Liver (tissue), 9 donors: Measurements from ENCODE around the gene ZMYND10. TPM values are rescaled to one million over a fixed set of nuclear protein-coding genes. Genes with fewer than 3 reads are reported as not detected.

Experiments
- DNase-seq: peaks from one replicate; pipeline ENCODE4 v3.0.0-alpha.2; 2017; ENCODE audit warnings: low spot score
- H3K27ac ChIP-seq, 2 donors: one replicate each; pipeline ENCODE4 v1.7.0; 2013; ENCODE audit warnings: inconsistent platforms in 2 of 2, low read length in 2 of 2, control low read depth in 1 of 2, low read depth in 1 of 2, mild to moderate bottlenecking in 1 of 2
- H3K27me3 ChIP-seq, 4 donors: one replicate each; pipeline versions ENCODE4 v1.6.1 to v1.7.0; 2013; ENCODE audit warnings: low read length in 3 of 4, inconsistent platforms in 1 of 4, mild to moderate bottlenecking in 1 of 4, moderate library complexity in 1 of 4; ENCODE audit not compliant: control insufficient read depth in 4 of 4, insufficient read depth in 4 of 4
- H3K36me3 ChIP-seq, 4 donors: one replicate each; pipeline versions ENCODE4 v1.6.1 to v1.7.0; 2013; ENCODE audit warnings: low read length in 3 of 4, mild to moderate bottlenecking in 3 of 4, low read depth in 1 of 4, moderate library complexity in 1 of 4; ENCODE audit not compliant: control insufficient read depth in 4 of 4, insufficient read depth in 3 of 4
- H3K4me1 ChIP-seq, 4 donors: one replicate each; pipeline versions ENCODE4 v1.6.1 to v1.7.0; 2013; ENCODE audit warnings: low read length in 3 of 4, mild to moderate bottlenecking in 3 of 4, moderate library complexity in 1 of 4; ENCODE audit not compliant: control insufficient read depth in 4 of 4, insufficient read depth in 4 of 4
- H3K4me3 ChIP-seq, 3 donors: one replicate each; pipeline versions ENCODE4 v1.6.1 to v1.7.0; 2013; ENCODE audit warnings: low read length in 3 of 3, control low read depth in 1 of 3, low read depth in 1 of 3, mild to moderate bottlenecking in 1 of 3
- H3K9ac ChIP-seq, 2 donors: one replicate each; pipeline ENCODE4 v1.7.0; 2013; ENCODE audit warnings: low read length in 2 of 2, mild to moderate bottlenecking in 2 of 2, moderate library complexity in 2 of 2, control low read depth in 1 of 2, low read depth in 1 of 2
- H3K9me3 ChIP-seq, 4 donors: one replicate each; pipeline versions ENCODE4 v1.6.1 to v1.7.0; 2013; ENCODE audit warnings: low read length in 3 of 4; ENCODE audit not compliant: control insufficient read depth in 4 of 4
- ATF3 ChIP-seq: IDR thresholded peaks from 2 replicates; pipeline ENCODE4 v1.6.1; 2016; ENCODE audit warnings: antibody characterized with exemption
- CTCF ChIP-seq: fragments of 150-350 bp; IDR thresholded peaks from 2 replicates; pipeline ENCODE4 v1.5.1; 2017; ENCODE audit warnings: improper control_type of control experiment, low read depth, low read length; ENCODE audit not compliant: missing input control
- EGR1 ChIP-seq, 2 donors: IDR thresholded peaks; 2 replicates each; pipeline ENCODE4 v1.6.1; 2016 to 2018; ENCODE audit warnings: antibody characterized with exemption in 2 of 2, low read depth in 2 of 2
- FOXA1 ChIP-seq: IDR thresholded peaks from 2 replicates; pipeline ENCODE4 v1.6.1; 2016; ENCODE audit warnings: antibody characterized with exemption
- FOXA2 ChIP-seq: IDR thresholded peaks from 2 replicates; pipeline ENCODE4 v1.6.1; 2016; ENCODE audit warnings: antibody characterized with exemption
- GABPA ChIP-seq, 2 donors: IDR thresholded peaks in 1 of 2; conservative IDR thresholded peaks in 1 of 2; 2 replicates each; pipeline ENCODE4 v1.6.1; 2016; ENCODE audit warnings: antibody characterized with exemption in 2 of 2, mild to moderate bottlenecking in 1 of 2, moderate library complexity in 1 of 2
- HNF4A ChIP-seq, 2 donors: conservative IDR thresholded peaks; 2 replicates each; pipeline ENCODE4 v1.6.1; 2016; ENCODE audit warnings: antibody characterized with exemption in 2 of 2, mild to moderate bottlenecking in 2 of 2
- HNF4G ChIP-seq: IDR thresholded peaks from 2 replicates; pipeline ENCODE4 v1.6.1; 2016; ENCODE audit warnings: antibody characterized with exemption
- JUND ChIP-seq, 2 donors: IDR thresholded peaks; 2 replicates each; pipeline ENCODE4 v1.6.1; 2016; ENCODE audit warnings: antibody characterized with exemption in 2 of 2
- MAX ChIP-seq: IDR thresholded peaks from 2 replicates; pipeline ENCODE4 v1.6.1; 2016; ENCODE audit warnings: antibody characterized with exemption
- RAD21 ChIP-seq, 2 donors: IDR thresholded peaks; 2 replicates each; pipeline ENCODE4 v1.6.1; 2016; ENCODE audit warnings: antibody characterized with exemption in 2 of 2, mild to moderate bottlenecking in 2 of 2
- REST ChIP-seq: IDR thresholded peaks from 2 replicates; pipeline ENCODE4 v1.6.1; 2016; ENCODE audit warnings: antibody characterized with exemption, mild to moderate bottlenecking
- RXRA ChIP-seq, 2 donors: IDR thresholded peaks; 2 replicates each; pipeline ENCODE4 v1.6.1; 2017 to 2018; ENCODE audit warnings: antibody characterized with exemption in 2 of 2, mild to moderate bottlenecking in 1 of 2
- SP1 ChIP-seq: IDR thresholded peaks from 2 replicates; pipeline ENCODE4 v1.6.1; 2018; ENCODE audit warnings: antibody characterized with exemption, mild to moderate bottlenecking
- TAF1 ChIP-seq: conservative IDR thresholded peaks from 2 replicates; pipeline ENCODE4 v1.6.1; 2016; ENCODE audit warnings: antibody characterized with exemption, mild to moderate bottlenecking
- WGBS: extraction: QIAGEN DNeasy Blood & Tissue Kit; methylation state at CpG from one replicate; pipeline ENCODE4 v1.1.7; 2013; 5-methylcytosine and 5-hydroxymethylcytosine counted together
- polyA plus RNA-seq, 2 donors: library from polyadenylated mRNA; stranded (reverse) in 1 of 2; unstranded in 1 of 2; fragments of 200-250 nt in 1 of 2; fragments of >200 nt in 1 of 2; fragmentation: Nextera tagmentation in 1 of 2; extraction: Ambion mirVana in 1 of 2; gene quantifications; one replicate each; pipeline versions ENCODE4 v1.2.1 to v1.2.3, GENCODE V29; 2013 to 2015
- total RNA-seq, 2 donors: library from RNA; depleted of rRNA; stranded (reverse); fragments of >200 nt; gene quantifications; one replicate each; pipeline ENCODE4 v1.2.3, GENCODE V29; 2014
- donor health status: healthy.
- donor health status: healthy.
- donor health status: healthy.
- donor health status: healthy.
- donor health status: healthy.

Gene ZMYND10
- total and polyA plus RNA-seq, 4 donors, result 0.09 to 0.75 (median 0.27) TPM

GRCh38 chr3:50374363-50375257 lies 29.1 kb upstream of the ZMYND10 start:
- TF ChIP-seq ATF3 (no peak), EGR1 (IDR thresholded peaks at IDR 0.05; ENCODE audit: low read depth in 2 of 2) (no peak), GABPA (IDR thresholded peaks at IDR 0.05 in 1 of 2, conservative IDR thresholded peaks at IDR 0.05 in 1 of 2) (no peak), FOXA2 (no peak), RXRA (IDR thresholded peaks at IDR 0.05) (no peak), RAD21 (IDR thresholded peaks at IDR 0.05) (no peak), JUND (IDR thresholded peaks at IDR 0.05) (no peak), CTCF (no peak), FOXA1 (no peak), HNF4G (no peak)
- Histone ChIP-seq H3K27me3 (peaks cover 0 to 2% (median 0%) of the 10 kb centered on the region in 4 donors), H3K36me3 (no peaks in the 10 kb centered on the region), H3K4me3 (no peak overlapping the region), H3K9ac (no peak overlapping the region), H3K27ac (no peak overlapping the region), H3K9me3 (no peaks in the 10 kb centered on the region), H3K4me1 (no peaks in the 10 kb centered on the region)
- DNase-seq, result no peak
- 70% methylated on average over 22 of the region's 22 CpGs for WGBS

- WGBS, result 63% methylated on average over 12 of the region's 12 CpGs
- peaks cover 0 to 2% (median 0%) of the 10 kb centered on the region in 4 donors for H3K27me3 ChIP-seq
- H3K9ac ChIP-seq, result no peak overlapping the region
- no peaks in the 10 kb centered on the region for H3K9me3 ChIP-seq
- no peaks in the 10 kb centered on the region for H3K4me1 ChIP-seq
- no peak for DNase-seq
- H3K27ac ChIP-seq, result no peak overlapping the region
- TF ChIP-seq FOXA1 (no peak), TAF1 (no peak), JUND (IDR thresholded peaks at IDR 0.05) (no peak), SP1 (no peak)
- no peaks in the 10 kb centered on the region for H3K36me3 ChIP-seq
- no peak overlapping the region for H3K4me3 ChIP-seq
These were observed 27.9 kb upstream of the ZMYND10 start for GRCh38 chr3:50373146-50374051.

- no peaks in the 10 kb centered on the region for H3K4me1 ChIP-seq
- H3K4me3 ChIP-seq, result no peak overlapping the region
- no peak overlapping the region for H3K9ac ChIP-seq
- peak; percentile 48 for DNase-seq
- H3K27ac ChIP-seq, result no peak overlapping the region
- H3K27me3 ChIP-seq, result peaks cover 0 to 2% (median 0%) of the 10 kb centered on the region in 4 donors
- TF ChIP-seq HNF4A (conservative IDR thresholded peaks at IDR 0.05) (no peak), REST (no peak), MAX (no peak)
- H3K36me3 ChIP-seq, result no peaks in the 10 kb centered on the region
- no peaks in the 10 kb centered on the region for H3K9me3 ChIP-seq
- 37% methylated on average over 8 of the region's 8 CpGs for WGBS
These were observed 26.8 kb upstream of the ZMYND10 start for GRCh38 chr3:50372349-50372748.
